GM12873 (cell line): ENCODE results near the gene FHOD3.

Experiments
- TF ChIP-seq, protein P1 (sequence below): IDR thresholded peaks from 2 replicates; pipeline ENCODE4 v1.5.1; 2012; ENCODE audit warnings: low read depth, mild to moderate bottlenecking, moderate library complexity, low read length, control low read depth; ENCODE audit not compliant: insufficient read depth; ENCODE audit errors: missing control alignments

The FHOD3 gene

GRCh38 chr18:36411745-36412168, 114.2 kb downstream of the FHOD3 start:
- TF ChIP-seq, protein P1, sequence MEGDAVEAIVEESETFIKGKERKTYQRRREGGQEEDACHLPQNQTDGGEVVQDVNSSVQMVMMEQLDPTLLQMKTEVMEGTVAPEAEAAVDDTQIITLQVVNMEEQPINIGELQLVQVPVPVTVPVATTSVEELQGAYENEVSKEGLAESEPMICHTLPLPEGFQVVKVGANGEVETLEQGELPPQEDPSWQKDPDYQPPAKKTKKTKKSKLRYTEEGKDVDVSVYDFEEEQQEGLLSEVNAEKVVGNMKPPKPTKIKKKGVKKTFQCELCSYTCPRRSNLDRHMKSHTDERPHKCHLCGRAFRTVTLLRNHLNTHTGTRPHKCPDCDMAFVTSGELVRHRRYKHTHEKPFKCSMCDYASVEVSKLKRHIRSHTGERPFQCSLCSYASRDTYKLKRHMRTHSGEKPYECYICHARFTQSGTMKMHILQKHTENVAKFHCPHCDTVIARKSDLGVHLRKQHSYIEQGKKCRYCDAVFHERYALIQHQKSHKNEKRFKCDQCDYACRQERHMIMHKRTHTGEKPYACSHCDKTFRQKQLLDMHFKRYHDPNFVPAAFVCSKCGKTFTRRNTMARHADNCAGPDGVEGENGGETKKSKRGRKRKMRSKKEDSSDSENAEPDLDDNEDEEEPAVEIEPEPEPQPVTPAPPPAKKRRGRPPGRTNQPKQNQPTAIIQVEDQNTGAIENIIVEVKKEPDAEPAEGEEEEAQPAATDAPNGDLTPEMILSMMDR: peak; percentile 46

DNA sequence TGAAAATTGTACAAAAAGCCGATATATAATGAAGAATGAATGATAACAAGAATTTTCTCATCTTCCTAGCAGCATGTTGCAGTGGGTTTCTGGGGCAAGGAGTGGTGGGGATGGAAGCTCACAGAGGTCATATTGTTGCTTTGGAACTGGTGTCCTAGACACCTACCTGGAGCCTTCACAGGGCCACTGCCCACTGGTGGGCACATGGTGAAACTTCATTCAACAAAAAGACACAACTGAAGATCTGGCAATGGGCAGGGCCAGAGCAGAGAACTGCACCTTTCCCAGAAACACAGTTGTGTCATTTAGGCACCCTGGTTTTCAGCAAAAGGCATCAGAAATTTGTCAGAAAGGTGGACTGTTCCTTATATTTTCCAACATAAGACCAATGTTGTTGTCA, 115.3 kb downstream of the FHOD3 start:
- TF ChIP-seq, protein P1: peak; percentile 57

DNA sequence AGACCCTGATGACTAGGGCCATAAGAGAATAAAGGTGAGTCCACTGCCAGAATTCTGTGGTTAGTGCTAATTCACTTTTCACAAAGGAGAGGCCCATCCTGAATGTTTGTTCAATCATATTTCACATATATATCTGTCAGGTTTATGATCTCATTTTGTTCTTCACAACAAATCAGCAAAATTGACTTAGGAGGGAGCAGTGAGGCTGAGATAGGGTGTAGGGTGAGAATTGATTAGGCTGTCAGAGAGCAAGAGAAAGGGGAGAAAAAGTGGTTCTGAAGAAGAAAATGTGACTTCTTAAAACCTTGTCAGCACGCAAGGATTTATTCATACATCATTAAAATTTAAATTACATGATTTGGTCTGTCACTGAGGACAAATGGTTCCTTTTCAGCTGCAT, 117.7 kb downstream of the FHOD3 start:
- TF ChIP-seq, protein P1: no peak

DNA sequence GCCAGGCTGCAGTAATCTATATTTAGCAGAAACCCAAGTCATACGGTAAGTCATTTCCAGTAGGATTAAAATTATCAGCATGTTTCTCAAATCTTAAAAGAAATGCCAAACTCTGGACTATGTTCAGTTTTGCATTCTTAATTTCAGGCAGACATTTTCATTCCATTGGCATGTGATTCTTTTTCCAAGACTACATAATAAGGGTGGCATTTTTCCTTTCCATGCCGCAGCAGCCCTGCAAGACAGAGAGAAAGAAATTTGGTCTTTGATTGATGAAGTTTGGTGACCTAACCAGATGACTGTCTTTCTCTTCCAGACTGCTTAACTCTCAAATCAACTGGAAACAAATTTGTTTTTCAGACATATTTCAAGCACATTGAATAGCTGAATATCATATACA, 118.1 kb downstream of the FHOD3 start:
- TF ChIP-seq, protein P1: no peak

GRCh38 chr18:36419188-36419899, 121.8 kb downstream of the FHOD3 start:
- TF ChIP-seq, protein P1: no peak

GRCh38 chr18:36419900-36420531, 122.5 kb downstream of the FHOD3 start:
- TF ChIP-seq, protein P1: peak; percentile 43

DNA sequence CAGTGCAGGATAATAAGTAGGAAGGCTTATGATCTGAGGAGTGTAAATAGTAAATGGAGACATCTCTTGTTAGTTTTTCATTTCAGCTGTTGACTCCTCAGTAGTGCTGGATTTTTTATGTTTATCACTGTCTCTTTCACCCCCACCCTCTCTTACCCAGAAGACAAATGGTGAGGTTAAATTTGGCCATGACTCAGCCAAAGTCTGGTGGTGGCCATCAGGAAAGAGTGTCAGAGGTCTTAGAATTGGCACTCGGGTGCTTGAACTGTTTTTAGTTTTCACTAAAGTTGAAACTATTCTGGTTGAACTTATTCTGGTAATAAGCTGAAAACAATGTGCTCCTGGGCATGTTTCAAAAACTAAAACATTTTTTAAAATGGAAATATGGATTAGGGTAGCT, 123.3 kb downstream of the FHOD3 start:
- TF ChIP-seq, protein P1: no peak
